Naive thymus-derived CD8-positive, alpha-beta T cell (primary cell): ENCODE measurements around the gene FSD1. TPM values are rescaled to one million over a fixed set of nuclear protein-coding genes. Genes with fewer than 3 reads are reported as not detected.
A peak's percentile ranks its signal among the peaks of the same experiment; 100 is the strongest.

ENCODE experiments used
- ATAC-seq, 2 donors: fragments of 150-1000 bp; cut with Tn5 transposase in 1 of 2; sonication (Bioruptor Pico), chemical (Tn5 transposase) in 1 of 2; 1 replicate in 1 of 2; 2 replicates in 1 of 2; pipeline ENCODE4 v1.10.0; 2021; ENCODE audit warnings: mild to moderate bottlenecking in 2 of 2, moderate library complexity in 2 of 2
- POLR2A ChIA-PET: fragments of 350-600 bp; sonication (Branson Sonifier 250); formaldehyde crosslinking; loops from one replicate; lab custom pipeline; 2021; ENCODE audit warnings: antibody characterized with exemption; lab: Charles Lee
- DNase-seq, 10 donors: peaks; one replicate each; pipeline versions ENCODE4 v3.0.0 to v3.0.0-alpha.2; 2020 to 2022
- H3K27ac Mint-ChIP-seq, 10 donors: one replicate each; pipeline ENCODE4 v1.8.0; 2020 to 2022; ENCODE audit warnings: mild to moderate bottlenecking in 10 of 10, mixed read lengths in 10 of 10, moderate library complexity in 4 of 10, inconsistent platforms in 1 of 10
- H3K27me3 Mint-ChIP-seq, 5 donors: one replicate each; pipeline ENCODE4 v1.8.0; 2021 to 2022; ENCODE audit warnings: mixed read lengths in 5 of 5
- H3K36me3 Mint-ChIP-seq, 3 donors: one replicate each; pipeline ENCODE4 v1.8.0; 2020 to 2022; ENCODE audit warnings: mixed read lengths in 3 of 3, mild to moderate bottlenecking in 2 of 3, inconsistent platforms in 1 of 3
- H3K4me1 Mint-ChIP-seq, 4 donors: one replicate each; pipeline ENCODE4 v1.8.0; 2021 to 2022; ENCODE audit warnings: mixed read lengths in 4 of 4
- H3K4me3 Mint-ChIP-seq, 10 donors: one replicate each; pipeline ENCODE4 v1.8.0; 2020 to 2022; ENCODE audit warnings: mild to moderate bottlenecking in 10 of 10, mixed read lengths in 10 of 10, moderate library complexity in 6 of 10, inconsistent platforms in 1 of 10
- H3K9me3 Mint-ChIP-seq, 9 donors: one replicate each; pipeline ENCODE4 v1.8.0; 2020 to 2022; ENCODE audit warnings: mixed read lengths in 9 of 9, mild to moderate bottlenecking in 3 of 9, inconsistent platforms in 1 of 9, moderate library complexity in 1 of 9
- polyA plus RNA-seq, 3 donors: library from polyadenylated mRNA; unstranded; fragments of 300-500 nt; fragmentation: Illumina TruSeq; gene quantifications; one replicate each; pipeline ENCODE4 v1.2.3, GENCODE V29; 2021
- total RNA-seq, 8 experiments: library from RNA in 2 of 8; stranded (reverse) in 2 of 8; gene quantifications; one replicate each; pipeline ENCODE4 v1.2.3 and lab custom pipeline; 2021 to 2026

The FSD1 gene
- 1 to 10 TPM; 1.4 to 4.0 TPM for total RNA-seq
- polyA plus RNA-seq = 1 to 10 TPM; 1.5 to 3.9 (median 3.4) TPM
- total RNA-seq (lab: John Stamatoyannopoulos, UW) = 0.98 to 4.4 (median 3.8) reads per million in 6 experiments

DNA sequence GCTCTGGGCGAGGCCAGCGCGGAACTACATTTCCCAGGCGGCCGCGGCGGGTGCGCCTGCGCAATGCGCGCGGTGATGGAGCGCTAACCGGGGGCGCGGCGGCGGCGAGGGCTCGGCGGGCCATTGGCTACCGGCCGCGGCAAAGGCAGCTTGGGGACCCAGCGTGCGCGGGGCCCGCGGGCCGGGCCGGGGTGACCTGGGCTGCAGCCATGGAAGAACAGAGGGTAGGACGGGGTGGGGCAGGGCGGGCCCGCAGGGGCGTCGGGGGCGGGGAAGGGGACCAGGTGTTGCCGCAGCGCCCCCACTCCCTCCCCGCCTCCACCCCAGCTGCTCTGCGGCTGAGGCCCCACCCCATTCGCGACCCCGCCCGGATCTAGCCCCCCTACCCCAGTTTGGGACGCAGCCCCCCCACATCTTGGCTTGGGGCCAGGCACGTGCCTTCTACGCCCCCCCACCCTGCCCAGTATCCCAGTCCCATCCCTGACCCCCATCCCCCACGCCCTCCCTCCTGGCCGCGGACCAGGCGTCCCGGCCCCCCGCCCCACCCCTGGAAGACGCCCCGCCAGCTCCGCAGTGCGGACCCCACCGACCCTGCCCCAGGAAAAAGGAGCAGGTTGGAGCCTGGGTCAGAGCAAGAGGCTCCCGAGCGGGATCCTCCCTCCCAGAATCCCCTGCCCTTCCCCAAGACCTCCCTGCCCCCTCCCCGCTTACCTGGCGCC, at the start of gene FSD1:
Gene FSD1, plus strand, starts transcription at position 61 of the 719 bp plus-strand sequence. Its CDS starts 149 bp downstream, at position 210.
- H3K4me1 Mint-ChIP-seq = peaks cover 19 to 45% (median 36%) of the 10 kb centered on the region in 4 donors
- POLR2A ChIA-PET = interaction anchor here (0.6 to 3.9 kb wide), 7 partner anchors 17 to 482 kb away, joined by 3 to 30 read pairs (median 4); partner anchors contain the start of gene MPND
- H3K4me3 Mint-ChIP-seq = peak within 1 kb of the TSS; percentile 63 to 98 (median 76)
- H3K27me3 Mint-ChIP-seq = no peaks in the 10 kb centered on the region
- H3K36me3 Mint-ChIP-seq = no peaks in the 10 kb centered on the region
- H3K27ac Mint-ChIP-seq = peak within 1 kb of the TSS in 9 of 10 donors; percentile 74 to 99 (median 88)
- peak; percentile 45 to 74 (median 64) for DNase-seq
- H3K9me3 Mint-ChIP-seq = no peaks in the 10 kb centered on the region
- peak; percentile 53 to 74 for ATAC-seq

DNA sequence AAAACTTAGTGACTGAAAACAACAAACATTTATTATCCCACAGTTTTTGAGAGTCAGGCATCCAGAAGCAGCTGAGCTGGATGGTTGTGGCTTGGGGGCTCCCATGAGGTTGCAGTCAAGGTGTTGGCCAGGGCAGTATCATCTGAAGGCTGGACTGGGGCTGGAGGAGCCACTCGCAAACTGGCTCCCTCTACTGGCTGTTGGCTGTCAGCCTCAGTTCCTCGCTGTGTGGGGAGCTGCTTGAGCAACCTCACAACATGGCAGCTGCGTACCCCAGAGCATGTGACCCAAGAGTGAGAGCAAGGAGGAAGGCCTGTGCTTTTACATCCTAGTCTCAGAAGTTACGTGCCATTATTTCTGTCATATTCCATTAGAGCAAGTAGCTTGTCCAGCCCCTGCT, 47.8 kb upstream of the FSD1 start:
- Mint-ChIP-seq H3K4me1 (peaks cover 0 to 7% (median 3%) of the 10 kb centered on the region in 4 donors), H3K27me3 (no peaks in the 10 kb centered on the region), H3K9me3 (no peaks in the 10 kb centered on the region), H3K27ac (no peak overlapping the region), H3K36me3 (peaks cover 6 to 90% (median 47%) of the 10 kb centered on the region in 3 donors), H3K4me3 (no peak overlapping the region)
- no peak for DNase-seq
- ATAC-seq = no peak
- POLR2A ChIA-PET = interaction anchor here (1.9 kb wide), 1 partner anchor 10 kb away, joined by 6 read pairs; the partner anchor contains the start of gene YJU2

DNA sequence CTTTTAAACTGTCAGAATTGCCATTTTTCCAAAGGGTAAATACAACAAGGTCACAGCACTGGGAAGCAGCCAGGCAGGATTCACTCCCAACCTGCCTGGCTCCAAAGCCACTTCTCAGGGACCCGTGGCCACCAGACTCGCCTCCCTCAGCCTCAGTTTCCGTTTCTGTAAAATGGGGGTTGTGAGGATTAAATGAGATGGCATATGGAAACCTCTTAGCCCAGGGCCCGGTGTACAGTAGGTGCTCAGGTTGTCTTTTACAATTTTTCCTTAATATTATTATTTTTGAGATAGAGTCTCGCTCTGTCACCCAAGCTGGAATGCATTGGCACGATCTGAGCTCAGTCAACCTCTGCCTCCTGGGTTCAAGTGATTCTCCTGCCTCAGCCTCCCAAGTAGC, 47.4 kb upstream of the FSD1 start:
- Mint-ChIP-seq H3K36me3 (peaks cover 6 to 90% (median 45%) of the 10 kb centered on the region in 3 donors), H3K27me3 (no peaks in the 10 kb centered on the region), H3K9me3 (no peaks in the 10 kb centered on the region), H3K27ac (no peak overlapping the region), H3K4me3 (no peak overlapping the region), H3K4me1 (peaks cover 0 to 7% (median 3%) of the 10 kb centered on the region in 4 donors)
- no peak for ATAC-seq
- POLR2A ChIA-PET = interaction anchor here (1.9 kb wide), 1 partner anchor 10 kb away, joined by 6 read pairs; the partner anchor contains the start of gene YJU2
- no peak for DNase-seq

DNA sequence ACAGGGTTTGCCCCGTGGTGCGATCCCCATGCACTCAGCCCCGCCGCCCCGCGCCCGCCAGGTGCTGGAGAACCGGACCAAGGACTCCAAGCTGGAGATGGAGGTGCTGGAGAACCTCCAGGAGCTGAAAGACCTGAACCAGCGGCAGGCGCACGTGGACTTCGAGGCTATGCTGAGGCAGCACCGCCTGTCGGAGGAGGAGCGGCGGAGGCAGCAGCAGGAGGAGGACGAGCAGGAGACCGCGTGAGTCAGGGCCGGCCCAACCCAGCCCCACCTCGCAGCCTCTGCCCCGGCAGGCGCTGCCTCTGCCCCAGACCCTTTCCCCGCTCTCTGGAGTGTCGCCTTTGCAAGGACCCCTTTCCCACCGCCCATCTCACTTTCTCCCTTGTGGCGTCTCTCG, 46.2 kb upstream of the FSD1 start:
- peaks cover 2 to 7% (median 3%) of the 10 kb centered on the region in 4 donors for H3K4me1 Mint-ChIP-seq
- H3K27ac Mint-ChIP-seq = peak overlapping the region in 1 of 10 donors; percentile 65
- POLR2A ChIA-PET = no interaction called here
- ATAC-seq (no peak), DNase-seq (no peak)
- no peaks in the 10 kb centered on the region for H3K9me3 Mint-ChIP-seq
- H3K27me3 Mint-ChIP-seq = no peaks in the 10 kb centered on the region
- no peak overlapping the region for H3K4me3 Mint-ChIP-seq
- peaks cover 6 to 90% (median 38%) of the 10 kb centered on the region in 3 donors for H3K36me3 Mint-ChIP-seq

DNA sequence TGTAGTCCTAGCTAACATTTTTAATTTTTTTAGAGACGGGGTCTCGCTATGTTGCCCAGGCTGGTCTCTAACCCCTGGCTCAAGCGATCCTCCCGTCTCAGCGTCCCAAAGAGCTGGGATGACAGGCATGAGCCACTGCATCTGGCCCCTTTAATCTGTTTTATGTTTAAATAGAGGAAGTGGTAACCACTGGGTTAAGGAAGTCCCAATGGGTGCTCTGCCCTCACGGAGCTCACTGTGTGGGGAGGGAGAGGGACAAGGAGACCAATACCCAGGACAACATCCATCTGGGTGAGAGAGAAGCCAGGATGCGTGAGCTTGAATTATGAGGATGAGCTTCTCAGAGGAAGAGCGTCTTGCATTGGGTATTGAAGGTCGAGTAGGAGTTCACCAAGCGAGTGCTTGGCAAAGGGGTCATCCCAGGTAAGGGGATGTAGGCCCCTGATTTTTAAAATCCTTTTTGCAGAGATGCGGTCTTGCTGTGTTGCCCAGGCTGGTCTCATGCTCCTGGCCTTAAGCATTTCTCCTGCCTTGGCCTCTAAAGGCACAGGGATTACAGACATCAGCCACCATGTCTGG, 43.7 kb upstream of the FSD1 start:
- Mint-ChIP-seq H3K9me3 (no peaks in the 10 kb centered on the region), H3K4me1 (peaks cover 6 to 19% (median 14%) of the 10 kb centered on the region in 4 donors), H3K36me3 (peaks cover 0 to 89% (median 14%) of the 10 kb centered on the region in 3 donors), H3K27ac (peak overlapping the region in 1 of 10 donors; percentile 24), H3K4me3 (peak overlapping the region in 2 of 10 donors; percentile 48 to 49), H3K27me3 (no peaks in the 10 kb centered on the region)
- ATAC-seq = no peak
- no peak for DNase-seq
- POLR2A ChIA-PET = interaction anchor here (1.2 kb wide), 1 partner anchor 106 kb away, joined by 3 read pairs; no protein-coding TSS in a partner anchor

DNA sequence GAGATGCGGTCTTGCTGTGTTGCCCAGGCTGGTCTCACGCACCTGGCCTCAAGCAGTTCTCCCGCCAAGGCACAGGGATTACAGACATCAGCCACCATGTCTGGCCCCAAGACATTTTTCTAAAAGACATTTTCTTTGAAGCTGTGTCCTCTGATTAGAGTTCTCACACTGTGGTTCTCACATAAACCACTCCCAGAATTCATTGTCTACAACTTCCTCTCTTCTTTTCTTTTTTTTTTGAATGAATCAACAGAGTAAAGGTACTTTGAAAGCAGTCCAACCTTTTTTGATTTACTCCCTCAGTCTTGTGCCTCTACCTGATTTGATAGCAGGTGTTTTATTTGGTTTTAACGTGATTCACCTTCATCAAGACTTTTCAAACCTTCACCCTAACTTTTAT, 39.6 kb upstream of the FSD1 start:
- peaks cover 4 to 86% (median 16%) of the 10 kb centered on the region in 3 donors for H3K36me3 Mint-ChIP-seq
- POLR2A ChIA-PET = interaction anchor here (0.7 to 2.3 kb wide), 4 partner anchors 16 to 388 kb away, joined by 3 to 8 read pairs (median 5); partner anchors contain the start of gene MPND
- ATAC-seq = peak; percentile 59 to 78
- H3K4me3 Mint-ChIP-seq = peak overlapping the region in 8 of 10 donors; percentile 29 to 72 (median 54)
- DNase-seq = peak in 3 of 10 donors; percentile 52 to 55 (median 55)
- H3K27me3 Mint-ChIP-seq = no peaks in the 10 kb centered on the region
- H3K27ac Mint-ChIP-seq = peak overlapping the region; percentile 10 to 91 (median 77)
- H3K4me1 Mint-ChIP-seq = peaks cover 15 to 36% (median 33%) of the 10 kb centered on the region in 4 donors
- H3K9me3 Mint-ChIP-seq = no peaks in the 10 kb centered on the region

DNA sequence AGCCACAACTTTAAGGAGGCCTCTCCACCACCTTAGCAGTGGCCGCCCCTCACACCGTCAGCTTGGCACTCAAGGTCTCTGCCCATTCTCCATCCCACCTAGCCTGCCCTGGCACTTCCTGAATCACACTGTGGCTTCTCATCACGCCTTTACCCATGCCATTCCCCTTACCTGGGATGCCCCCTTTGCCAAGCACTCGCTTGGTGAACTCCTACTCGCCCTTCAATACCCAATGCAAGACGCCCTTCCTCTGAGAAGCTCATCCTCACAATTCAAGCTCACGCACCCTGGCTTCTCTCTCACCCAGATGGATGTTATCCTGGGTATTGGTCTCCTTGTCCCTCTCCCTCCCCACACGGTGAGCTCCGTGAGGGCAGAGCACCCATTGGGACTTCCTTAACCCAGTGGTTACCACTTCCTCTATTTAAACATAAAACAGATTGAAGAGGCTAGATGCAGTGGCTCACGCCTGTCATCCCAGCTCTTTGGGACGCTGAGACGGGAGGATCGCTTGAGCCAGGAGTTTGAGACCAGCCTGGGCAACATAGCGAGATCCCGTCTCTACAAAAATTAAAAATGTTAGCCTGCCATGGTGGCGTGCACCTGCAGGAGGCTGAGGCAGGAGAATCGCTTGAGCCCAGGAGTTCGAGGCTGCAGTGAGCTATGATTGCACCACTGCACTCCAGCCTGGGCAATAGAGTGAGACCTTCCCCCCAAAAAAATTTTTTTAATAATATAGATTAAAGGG, 38.0 kb upstream of the FSD1 start:
- peak overlapping the region in 1 of 10 donors; percentile 40 for H3K4me3 Mint-ChIP-seq
- no peaks in the 10 kb centered on the region for H3K27me3 Mint-ChIP-seq
- DNase-seq (no peak), ATAC-seq (no peak)
- POLR2A ChIA-PET = interaction anchor here (0.7 to 3.8 kb wide), 6 partner anchors 77 to 281 kb away, joined by 3 to 18 read pairs (median 6); partner anchors contain the start of genes EEF2, MPND and SH3GL1
- peaks cover 4 to 82% (median 14%) of the 10 kb centered on the region in 3 donors for H3K36me3 Mint-ChIP-seq
- no peaks in the 10 kb centered on the region for H3K9me3 Mint-ChIP-seq
- H3K4me1 Mint-ChIP-seq = peaks cover 13 to 34% (median 33%) of the 10 kb centered on the region in 4 donors
- peak overlapping the region in 6 of 10 donors; percentile 11 to 88 (median 54) for H3K27ac Mint-ChIP-seq

DNA sequence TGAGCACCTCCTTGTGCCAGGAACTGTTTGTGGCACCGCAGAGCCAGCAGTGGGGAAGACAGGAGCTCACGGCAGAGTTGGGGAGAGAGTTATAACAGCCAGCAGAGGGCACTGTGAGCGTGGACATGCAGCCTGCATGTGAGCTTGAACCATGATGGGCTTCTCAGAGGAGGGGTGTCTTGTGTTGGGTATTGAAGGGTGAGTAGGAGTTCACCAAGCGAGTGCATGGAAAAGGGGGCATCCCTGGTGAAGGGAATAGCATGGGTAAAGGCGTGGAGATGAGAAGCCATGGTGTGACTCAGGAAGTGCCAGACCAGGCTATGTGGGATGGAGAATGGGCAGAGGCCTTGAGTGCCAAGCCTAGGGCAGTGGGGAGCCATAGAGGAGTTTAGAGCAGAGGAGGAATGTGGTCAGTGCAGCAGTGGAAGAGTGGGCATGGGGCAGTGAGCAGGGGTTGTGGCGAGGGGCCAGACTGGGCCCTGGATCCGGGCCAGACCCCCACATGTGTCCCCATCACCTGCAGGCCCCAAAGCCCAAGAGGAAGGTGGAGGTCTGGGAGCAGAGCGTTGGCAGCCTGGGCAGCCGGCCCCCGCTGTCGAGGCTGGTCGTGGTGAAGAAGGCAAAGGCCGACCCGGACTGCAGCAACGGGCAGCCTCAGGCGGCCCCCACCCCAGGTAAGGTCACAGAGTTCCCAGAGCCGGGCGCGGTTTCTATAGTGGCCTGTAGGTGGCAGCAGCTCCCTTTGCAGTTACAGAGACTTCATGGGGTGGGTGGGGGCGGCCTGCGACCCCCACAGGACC, 37.1 kb upstream of the FSD1 start:
- POLR2A ChIA-PET = interaction anchor here (0.7 to 3.8 kb wide), 8 partner anchors 34 to 258 kb away, joined by 3 to 18 read pairs (median 6); partner anchors contain the start of genes MPND and SH3GL1
- no peaks in the 10 kb centered on the region for H3K9me3 Mint-ChIP-seq
- DNase-seq = peak; percentile 43 to 81 (median 58)
- peak overlapping the region in 7 of 10 donors; percentile 12 to 75 (median 70) for H3K27ac Mint-ChIP-seq
- ATAC-seq = peak; percentile 60 to 72
- peaks cover 13 to 34% (median 33%) of the 10 kb centered on the region in 4 donors for H3K4me1 Mint-ChIP-seq
- peak overlapping the region in 1 of 10 donors; percentile 22 for H3K4me3 Mint-ChIP-seq
- no peaks in the 10 kb centered on the region for H3K27me3 Mint-ChIP-seq
- peaks cover 4 to 81% (median 21%) of the 10 kb centered on the region in 3 donors for H3K36me3 Mint-ChIP-seq

DNA sequence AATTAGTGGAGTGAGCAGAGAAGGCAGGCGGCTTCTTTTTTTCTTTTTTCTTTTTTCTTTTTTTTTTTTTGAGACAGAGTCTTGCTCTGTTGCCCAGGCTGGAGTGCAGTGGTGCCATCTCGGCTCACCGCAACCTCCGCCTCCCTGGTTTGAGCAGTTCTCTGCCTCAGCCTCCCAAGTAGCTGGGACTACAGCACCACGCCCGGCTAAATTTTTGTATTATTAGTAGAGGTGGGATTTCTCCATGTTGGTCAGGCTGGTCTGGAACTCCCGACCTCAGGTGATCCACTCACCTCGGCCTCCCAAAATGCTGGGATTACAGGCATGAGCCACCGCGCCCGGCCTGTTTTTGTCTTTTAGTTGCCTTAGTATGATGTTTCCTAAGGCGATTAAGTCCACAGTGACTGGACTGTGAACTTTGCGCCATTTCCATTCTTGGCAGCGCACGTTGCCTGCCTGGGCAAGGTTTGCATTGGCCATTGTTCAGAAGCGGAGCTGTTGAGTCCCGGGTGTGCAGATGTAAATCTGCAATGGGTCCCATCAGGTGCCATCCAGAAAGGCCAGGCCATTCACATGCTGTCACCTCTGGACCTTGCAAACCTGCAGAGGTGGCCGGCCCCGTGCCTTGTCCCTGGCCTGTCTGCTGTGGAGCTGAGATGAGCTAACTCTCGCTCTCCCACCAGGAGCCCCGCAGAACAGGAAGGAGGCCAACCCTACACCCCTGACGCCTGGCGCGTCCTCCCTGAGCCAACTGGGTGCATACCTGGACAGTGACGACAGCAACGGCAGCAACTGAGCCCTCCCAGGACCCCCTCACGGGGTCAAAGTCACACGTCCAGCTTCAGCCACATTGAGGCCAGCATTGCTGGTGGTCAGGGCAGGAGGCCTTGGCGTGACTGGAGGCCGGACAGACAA, 36.2 kb upstream of the FSD1 start:
- no peaks in the 10 kb centered on the region for H3K27me3 Mint-ChIP-seq
- H3K27ac Mint-ChIP-seq = peak overlapping the region in 5 of 10 donors; percentile 24 to 59 (median 48)
- ATAC-seq (no peak), DNase-seq (no peak)
- no peak overlapping the region for H3K4me3 Mint-ChIP-seq
- H3K4me1 Mint-ChIP-seq = peaks cover 13 to 34% (median 32%) of the 10 kb centered on the region in 4 donors
- peaks cover 4 to 74% (median 21%) of the 10 kb centered on the region in 3 donors for H3K36me3 Mint-ChIP-seq
- H3K9me3 Mint-ChIP-seq = no peaks in the 10 kb centered on the region
- POLR2A ChIA-PET = interaction anchor here (0.7 to 3.8 kb wide), 7 partner anchors 33 to 257 kb away, joined by 4 to 18 read pairs (median 6); partner anchors contain the start of genes MPND and SH3GL1

DNA sequence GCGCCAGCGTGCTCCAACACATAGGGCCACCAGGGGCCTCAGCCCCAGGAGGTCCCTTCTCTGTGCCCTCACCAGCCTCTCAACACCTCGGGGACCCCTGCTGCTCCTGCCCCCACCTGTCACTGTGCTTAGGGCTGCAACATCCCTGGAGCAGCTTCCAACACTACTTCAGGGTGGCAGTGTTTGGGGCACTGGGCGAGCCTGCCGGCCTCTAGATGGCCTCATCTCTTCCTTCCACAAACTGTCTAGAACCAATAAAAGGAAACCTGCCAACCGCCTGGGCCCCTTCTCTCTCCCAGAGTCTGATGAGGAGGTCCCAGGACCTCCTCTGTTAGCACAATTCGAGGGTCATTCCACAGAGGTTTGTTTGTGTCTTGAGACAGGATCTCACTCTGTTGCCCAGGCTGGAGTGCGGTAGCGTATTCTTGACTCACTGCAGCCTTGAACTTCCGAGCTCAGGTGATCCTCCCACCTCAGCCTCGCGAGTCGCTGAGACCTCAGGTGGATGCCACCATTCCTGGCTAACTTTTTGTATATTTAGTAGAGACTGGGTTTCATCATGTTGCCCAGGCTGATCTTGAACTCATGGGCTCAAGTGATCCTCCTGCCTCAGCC, 35.5 kb upstream of the FSD1 start:
- H3K27ac Mint-ChIP-seq = peak overlapping the region in 2 of 10 donors; percentile 48 to 59
- ATAC-seq = no peak
- H3K36me3 Mint-ChIP-seq = peaks cover 4 to 66% (median 21%) of the 10 kb centered on the region in 3 donors
- H3K9me3 Mint-ChIP-seq = no peaks in the 10 kb centered on the region
- H3K27me3 Mint-ChIP-seq = no peaks in the 10 kb centered on the region
- POLR2A ChIA-PET = interaction anchor here (3.0 to 3.8 kb wide), 2 partner anchors 74 to 84 kb away, joined by 15 to 18 read pairs; partner anchors contain the start of gene MPND
- DNase-seq = no peak
- no peak overlapping the region for H3K4me3 Mint-ChIP-seq
- peaks cover 13 to 33% (median 30%) of the 10 kb centered on the region in 4 donors for H3K4me1 Mint-ChIP-seq
